HG03103 (cell line): ENCODE results near the gene MPZL2.
"Not testable (repeated sequence)": the region's sequence is repeated elsewhere in the genome, so short reads cannot be mapped to it uniquely, and the experiment has no call there.

Experiments
- ATAC-seq: cut with Tn5 transposase; IDR thresholded peaks from one replicate; pipeline ENCODE4 v1.9.1; 2021; ENCODE audit warnings: low read depth; ENCODE audit not compliant: unreplicated experiment

MPZL2 gene

GRCh38 chr11:118263695-118264568 lies at the start of gene MPZL2:
TSS of gene MPZL2 (minus strand) at chr11:118264297. CDS start at chr11:118264153, 144 bp downstream.
- ATAC-seq, result no peak

DNA sequence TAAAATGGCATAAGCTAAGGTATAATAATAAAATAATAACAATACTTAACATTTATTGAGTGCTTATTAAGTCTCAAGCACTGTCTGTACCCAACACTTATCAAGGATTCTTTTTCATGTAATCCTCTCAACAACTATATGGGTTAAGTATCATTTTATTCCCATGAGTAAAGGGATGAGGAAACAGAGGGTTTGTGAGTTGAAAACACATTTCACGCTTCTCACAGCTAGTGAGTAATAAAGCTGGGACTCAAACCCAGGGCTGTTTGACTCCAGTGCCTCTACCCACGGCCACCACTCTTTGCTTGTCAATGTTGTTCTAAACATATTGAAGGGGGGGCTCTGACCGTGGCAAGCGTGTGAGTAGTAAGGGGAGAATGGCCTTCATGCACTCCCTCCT lies 49.1 kb upstream of the MPZL2 start:
- no peak for ATAC-seq

DNA sequence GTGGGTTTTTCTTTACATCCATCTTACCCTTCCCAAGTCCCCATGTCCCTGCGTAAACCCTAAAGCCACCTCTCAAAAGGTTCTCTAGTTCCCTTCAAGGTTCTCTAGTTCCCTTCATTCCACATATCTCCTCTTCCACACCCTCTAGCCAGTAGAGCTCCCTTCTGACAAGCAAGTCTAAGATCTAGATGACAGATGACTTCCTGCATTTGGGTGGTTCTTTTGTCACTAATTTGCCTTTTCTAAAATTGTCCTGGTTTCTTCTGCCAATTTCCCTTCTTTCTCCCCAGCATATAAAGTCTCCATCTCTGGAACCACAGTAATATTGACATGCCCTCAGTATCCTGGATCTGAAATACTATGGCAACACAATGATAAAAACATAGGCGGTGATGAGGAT lies 48.2 kb upstream of the MPZL2 start:
- ATAC-seq, result no peak

DNA sequence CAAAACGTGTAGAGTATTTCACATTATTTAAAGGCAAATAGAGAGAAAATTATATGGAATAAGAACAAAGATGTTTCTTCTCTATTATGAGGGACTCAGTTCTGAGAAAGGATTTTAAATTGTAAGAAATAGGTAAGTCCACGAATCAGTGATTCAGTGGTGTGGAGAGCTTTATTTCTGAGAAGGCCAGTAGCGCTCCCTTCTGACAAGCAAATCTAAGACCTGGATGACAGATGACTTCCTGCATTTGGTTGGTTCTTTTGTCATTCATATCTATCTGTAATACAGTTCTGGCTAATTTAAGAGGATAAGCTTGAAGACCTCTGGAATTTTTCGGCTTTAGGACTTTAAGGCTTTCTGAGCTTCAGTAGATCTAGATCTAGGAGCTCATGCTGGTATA lies 47.4 kb upstream of the MPZL2 start:
- no peak for ATAC-seq

GRCh38 chr11:118310781-118311485 lies 46.8 kb upstream of the MPZL2 start:
- ATAC-seq, result no peak

- no peak for ATAC-seq
Measured at GRCh38 chr11:118310271-118310670, 46.2 kb upstream of the MPZL2 start.

DNA sequence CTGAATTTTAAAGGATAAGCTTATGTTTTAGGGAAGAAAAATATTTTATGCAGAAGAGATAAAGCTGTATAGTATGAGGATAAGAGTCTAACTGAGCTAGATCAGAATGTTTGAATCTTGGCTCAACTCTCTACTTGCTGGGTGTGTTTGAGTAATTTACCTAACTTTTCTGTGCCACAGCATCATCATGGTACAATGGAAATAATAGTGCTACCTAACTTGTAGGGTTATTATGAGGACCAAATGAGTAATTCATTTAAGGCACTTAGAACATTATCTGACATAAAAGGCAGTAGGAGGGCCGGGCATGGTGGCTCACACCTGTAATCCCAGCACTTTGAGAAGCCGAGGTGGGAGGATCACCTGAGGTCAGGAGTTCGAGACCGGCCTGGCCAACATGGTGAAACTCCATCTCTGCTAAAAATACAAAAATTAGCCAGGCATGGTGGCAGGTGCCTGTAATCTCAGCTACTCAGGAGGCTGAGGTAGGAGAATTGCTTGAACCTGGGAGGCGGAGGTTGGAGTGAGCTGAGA lies 45.0 kb upstream of the MPZL2 start:
- ATAC-seq, result not testable (repeated sequence)

- no peak for ATAC-seq
Measured at GRCh38 chr11:118306556-118306955, 42.5 kb upstream of the MPZL2 start.

DNA sequence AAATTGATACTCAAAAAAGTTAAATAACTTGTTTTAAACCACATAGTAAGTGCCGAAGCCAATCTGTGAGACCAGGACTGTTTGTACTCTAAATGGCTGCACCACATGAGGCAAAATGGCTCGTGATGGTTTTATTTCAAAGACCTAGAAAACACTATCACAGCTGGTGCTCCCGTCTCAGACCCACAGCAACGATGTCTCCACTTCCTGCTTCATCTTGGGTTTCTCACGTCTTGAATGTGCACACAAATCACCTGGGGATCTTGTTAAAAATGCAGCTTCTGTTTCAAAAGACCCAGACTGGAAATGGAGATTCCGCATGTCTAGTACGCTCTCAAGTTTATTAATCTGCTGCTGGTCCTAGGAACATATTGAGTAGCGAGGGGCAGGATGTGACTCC lies 41.6 kb upstream of the MPZL2 start:
- ATAC-seq, result no peak

GRCh38 chr11:118304568-118305248 lies 40.6 kb upstream of the MPZL2 start, which contains the start of gene CD3E:
TSS of gene CD3E (plus strand) at chr11:118304730. CDS start at chr11:118304953, 223 bp downstream.
- no peak for ATAC-seq

- no peak for ATAC-seq
Measured at GRCh38 chr11:118304227-118304567, 40.1 kb upstream of the MPZL2 start.

- no peak for ATAC-seq
Measured at GRCh38 chr11:118301600-118302195, 37.6 kb upstream of the MPZL2 start.

DNA sequence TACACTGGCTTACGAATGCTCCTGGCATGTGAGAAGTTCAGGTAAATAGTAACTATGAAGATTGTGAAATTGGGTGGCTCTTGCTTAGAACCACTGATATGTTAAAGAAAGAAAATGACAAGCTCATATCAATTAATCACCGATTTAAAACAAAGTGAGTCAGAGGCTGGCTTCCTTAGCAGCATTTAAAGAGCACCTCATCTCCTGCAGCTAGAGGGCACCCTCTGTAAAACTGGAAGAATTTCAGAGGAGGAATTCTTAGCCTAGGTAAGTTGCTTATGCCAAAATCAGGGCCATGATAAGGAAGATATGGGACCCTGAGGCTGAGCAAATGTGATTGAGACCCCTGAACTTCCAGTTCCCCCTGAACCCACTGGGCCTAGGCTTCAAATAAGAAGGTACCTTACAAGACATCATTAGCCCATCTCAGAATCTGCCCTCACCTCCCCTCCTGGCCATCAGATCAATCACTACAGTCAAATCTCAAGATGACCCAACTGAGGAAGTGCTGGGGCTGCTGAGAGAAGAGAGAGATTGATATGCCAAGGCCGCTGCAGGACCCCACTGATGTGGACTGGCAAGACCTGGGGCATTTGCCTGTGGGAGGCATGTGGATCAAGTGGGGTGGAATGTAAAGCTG lies 31.8 kb upstream of the MPZL2 start:
- ATAC-seq, result no peak

DNA sequence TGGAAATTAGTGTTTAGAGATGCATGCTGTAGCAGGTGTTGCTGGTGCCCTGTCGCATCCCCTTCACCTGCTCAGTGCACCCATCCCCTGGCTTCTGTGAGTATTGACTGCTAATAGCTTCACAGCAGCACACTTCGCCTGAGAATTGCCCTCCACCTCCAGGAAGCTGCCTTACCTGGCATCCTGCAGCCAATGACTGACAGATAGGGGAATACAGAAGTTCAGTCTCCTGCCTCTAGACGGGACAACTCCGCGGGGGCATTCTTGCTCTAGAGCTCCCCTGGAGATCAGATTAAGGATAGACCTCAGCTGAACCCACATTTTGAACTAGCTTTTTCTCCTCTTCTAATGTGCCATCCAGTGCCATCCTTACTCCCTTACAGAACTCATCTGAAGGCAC lies 31.1 kb upstream of the MPZL2 start:
- ATAC-seq, result no peak

- no peak for ATAC-seq
Measured at GRCh38 chr11:118294053-118294452, 30.0 kb upstream of the MPZL2 start.

- ATAC-seq, result no peak
Measured at GRCh38 chr11:118291477-118292135, 27.5 kb upstream of the MPZL2 start.

DNA sequence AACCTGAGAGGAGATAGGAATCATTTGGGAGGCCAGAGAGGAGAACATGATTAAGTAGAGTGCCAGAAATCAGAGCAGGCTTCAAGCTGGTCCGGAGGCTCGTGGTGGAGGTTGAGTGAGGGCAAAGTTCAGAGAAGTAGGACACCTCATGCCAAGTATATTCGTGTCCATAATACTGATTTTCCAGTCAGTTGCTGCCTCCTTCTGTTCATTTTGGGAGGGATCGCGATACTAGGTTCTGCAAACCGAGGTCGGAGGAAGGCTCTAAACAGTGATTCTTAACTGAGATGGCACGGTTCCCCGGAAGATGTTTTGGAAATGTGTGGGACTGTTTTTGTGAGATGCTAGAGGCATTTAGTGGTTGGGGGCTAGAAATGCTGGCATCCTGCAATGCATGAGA lies 26.8 kb upstream of the MPZL2 start:
- no peak for ATAC-seq

GRCh38 chr11:118289401-118289800 lies 25.3 kb upstream of the MPZL2 start:
- ATAC-seq, result no peak

DNA sequence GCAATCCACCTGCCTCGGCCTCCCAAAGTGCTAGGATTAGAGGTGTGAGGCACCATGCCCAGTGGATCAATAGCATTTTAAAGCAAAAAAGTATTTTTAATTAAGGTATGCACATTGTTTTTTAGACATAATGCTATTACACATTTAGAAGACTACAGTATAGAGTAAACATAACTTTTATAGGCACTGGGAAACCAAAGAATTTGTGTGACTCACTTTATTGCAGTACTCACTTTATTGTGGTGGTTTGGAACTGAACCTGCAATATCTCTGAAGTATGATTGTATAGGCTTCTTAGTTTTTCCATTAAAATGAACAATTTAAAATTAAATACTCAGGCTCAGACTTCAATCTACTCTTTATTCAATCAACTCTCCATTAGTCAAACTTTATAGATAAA lies 22.9 kb upstream of the MPZL2 start:
- no peak for ATAC-seq

GRCh38 chr11:118286545-118286944 lies 22.4 kb upstream of the MPZL2 start:
- no peak for ATAC-seq
